Kasumi-1 (cell line): ENCODE data around the gene CLPTM1L.
"Not testable (repeated sequence)": the region's sequence is repeated elsewhere in the genome, so short reads cannot be mapped to it uniquely, and the experiment has no call there.

Source experiments
- DNase-seq, 2 experiments: peaks; one replicate each; lab custom pipeline; 2025; lab: John Stamatoyannopoulos, UW

Gene CLPTM1L

GRCh38 chr5:1339818-1340210 lies 5.1 kb downstream of the CLPTM1L start:
- not testable (repeated sequence) for DNase-seq

GRCh38 chr5:1339139-1339817 lies 5.6 kb downstream of the CLPTM1L start:
- not testable (repeated sequence) for DNase-seq

- no peak for DNase-seq
These were observed 6.3 kb downstream of the CLPTM1L start for GRCh38 chr5:1338506-1339070.

- DNase-seq: no peak
These were observed 6.8 kb downstream of the CLPTM1L start for GRCh38 chr5:1338196-1338490.

- no peak for DNase-seq
These were observed 7.3 kb downstream of the CLPTM1L start for GRCh38 chr5:1337489-1338195.

GRCh38 chr5:1336749-1337488 lies 8.0 kb downstream of the CLPTM1L start:
- no peak for DNase-seq

- no peak for DNase-seq
These were observed 8.8 kb downstream of the CLPTM1L start for GRCh38 chr5:1336106-1336561.

GRCh38 chr5:1335540-1336095 lies 9.3 kb downstream of the CLPTM1L start:
- no peak for DNase-seq

GRCh38 chr5:1334831-1335539 lies 9.9 kb downstream of the CLPTM1L start:
- no peak for DNase-seq

- no peak for DNase-seq
These were observed 10.9 kb downstream of the CLPTM1L start for GRCh38 chr5:1333986-1334385.

GRCh38 chr5:1333286-1333685 lies 11.6 kb downstream of the CLPTM1L start:
- DNase-seq: not testable (repeated sequence)

- DNase-seq: no peak
These were observed 12.4 kb downstream of the CLPTM1L start for GRCh38 chr5:1332461-1333001.

GRCh38 chr5:1331861-1332405 lies 13.0 kb downstream of the CLPTM1L start:
- no peak for DNase-seq

GRCh38 chr5:1330847-1331831 lies 13.8 kb downstream of the CLPTM1L start:
- no peak for DNase-seq

- DNase-seq: no peak
These were observed 14.6 kb downstream of the CLPTM1L start for GRCh38 chr5:1330146-1330846.

- no peak for DNase-seq
These were observed 15.8 kb downstream of the CLPTM1L start for GRCh38 chr5:1329111-1329579.

GRCh38 chr5:1328237-1329110 lies 16.4 kb downstream of the CLPTM1L start:
- DNase-seq: not testable (repeated sequence)
